ENCODE results near the gene SFXN2. TPM values are rescaled to one million over a fixed set of nuclear protein-coding genes. Genes with fewer than 3 reads are reported as not detected.

Gene SFXN2
- polyA plus RNA-seq, 2 of the 4 experiments (the other 2 are of a cell fraction): 5.6 to 7.4 TPM

DNA sequence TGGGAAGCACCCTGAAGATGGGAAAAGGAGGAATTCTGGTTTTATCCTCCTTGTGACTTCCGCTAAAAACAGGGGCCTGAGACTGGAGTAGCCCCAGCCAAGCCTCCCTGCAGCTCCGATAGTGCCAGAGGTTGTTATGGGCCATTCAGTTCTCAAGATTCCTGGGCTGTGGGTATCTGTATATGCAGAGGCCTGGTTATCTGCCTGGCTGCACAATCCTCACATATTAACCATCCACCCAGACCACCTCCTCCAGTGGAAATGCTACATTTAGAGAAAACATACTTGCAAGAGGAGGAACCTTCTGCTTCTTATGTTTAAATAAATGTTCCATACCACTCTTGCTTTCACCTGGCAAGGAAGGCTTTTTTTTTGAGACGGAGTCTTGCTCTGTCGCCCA, 34.8 kb upstream of the SFXN2 start:
- FAIRE-seq (no peak), DNase-seq (ENCODE audit: low read depth in 1 of 2, low spot score in 1 of 2) (no peak), ATAC-seq (no peak; a peak in 1 of 6 replicates)
- Histone ChIP-seq H3K4me1 (0 out of 3 replicates have a peak, but pooled peaks cover 4% of the 10 kb centered on the region), H3K4me2 (no peak overlapping the region), H3K27ac (no peak overlapping the region), H3K9me3 (no peaks in the 10 kb centered on the region), H3K4me3 (no peak overlapping the region)
- ChIA-PET CTCF (interaction anchor here (0.8 to 7.3 kb wide), 13 partner anchors 8 to 222 kb away, joined by 3 to 71 read pairs (median 5); partner anchors contain the start of gene ARL3), POLR2A (interaction anchor here (1.3 kb wide), 1 partner anchor 35 kb away, joined by 5 read pairs; the partner anchor contains the start of genes ARL3 and SFXN2)
- TF ChIP-seq NR3C1 (IDR thresholded peaks at IDR 0.05) (no peak), HDAC2 (IDR thresholded peaks at IDR 0.05) (no peak)
- WGBS (ENCODE audit: missing lambda C conversion rate): 99% methylated on average over 4 of the region's 4 CpGs

DNA sequence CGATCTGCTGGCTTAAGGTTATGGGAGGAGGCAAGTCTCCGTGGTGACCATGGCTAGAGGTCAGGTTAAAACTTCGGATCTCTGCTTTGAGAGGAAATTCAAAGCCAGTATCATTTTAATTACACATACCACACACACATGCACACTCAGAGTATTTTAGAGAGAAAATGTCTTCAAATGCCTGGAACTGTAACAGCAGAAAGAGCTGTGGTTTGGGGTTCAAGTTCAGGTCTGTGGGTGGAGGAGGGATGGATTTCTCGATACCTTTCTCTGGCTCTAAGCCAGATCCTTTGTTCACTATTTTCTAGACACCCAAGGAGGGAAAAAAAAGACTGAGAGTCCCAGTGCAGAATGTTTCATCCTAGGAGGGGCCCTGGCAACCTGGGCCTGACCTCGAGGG, 32.7 kb upstream of the SFXN2 start:
- ChIA-PET POLR2A (no interaction called here), CTCF (interaction anchor here (0.7 to 7.3 kb wide), 2 partner anchors 14 to 759 kb away, joined by 3 to 71 read pairs; no protein-coding TSS in a partner anchor)
- Histone ChIP-seq H3K9me3 (no peaks in the 10 kb centered on the region), H3K4me2 (no peak overlapping the region), H3K4me3 (no peak overlapping the region), H3K4me1 (0 out of 3 replicates have a peak, but pooled peaks cover 4% of the 10 kb centered on the region), H3K27ac (no peak overlapping the region)
- ATAC-seq (no peak), DNase-seq (ENCODE audit: low read depth in 1 of 2, low spot score in 1 of 2) (no peak), FAIRE-seq (no peak)
- WGBS (ENCODE audit: missing lambda C conversion rate): 84% methylated on average over 5 of the region's 5 CpGs
- no peak for TF ChIP-seq ZNF302 (CRISPR knock-in tag; IDR thresholded peaks at IDR 0.05)
- no peak for TF ChIP-seq RARB (CRISPR knock-in tag; IDR thresholded peaks at IDR 0.05)
- no peak for TF ChIP-seq RNF2 (IDR thresholded peaks at IDR 0.05; ENCODE audit: borderline replicate concordance, low read depth)
- no peak for TF ChIP-seq RCOR1 (IDR thresholded peaks at IDR 0.05; ENCODE audit: low read depth, low read length)
- no peak for TF ChIP-seq ZFP36 (IDR thresholded peaks at IDR 0.05; ENCODE audit: borderline replicate concordance, partially characterized antibody)
- TF ChIP-seq, protein P1, sequence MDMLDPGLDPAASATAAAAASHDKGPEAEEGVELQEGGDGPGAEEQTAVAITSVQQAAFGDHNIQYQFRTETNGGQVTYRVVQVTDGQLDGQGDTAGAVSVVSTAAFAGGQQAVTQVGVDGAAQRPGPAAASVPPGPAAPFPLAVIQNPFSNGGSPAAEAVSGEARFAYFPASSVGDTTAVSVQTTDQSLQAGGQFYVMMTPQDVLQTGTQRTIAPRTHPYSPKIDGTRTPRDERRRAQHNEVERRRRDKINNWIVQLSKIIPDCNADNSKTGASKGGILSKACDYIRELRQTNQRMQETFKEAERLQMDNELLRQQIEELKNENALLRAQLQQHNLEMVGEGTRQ (IDR thresholded peaks at IDR 0.05): no peak
- no peak for TF ChIP-seq BHLHE40 (IDR thresholded peaks at IDR 0.05; ENCODE audit: low read depth, low read length)
- no peak for TF ChIP-seq JUNB (IDR thresholded peaks at IDR 0.05)
- TF ChIP-seq SMC3 (IDR thresholded peaks at IDR 0.05): no peak
- TF ChIP-seq EP300 (IDR thresholded peaks at IDR 0.05): no peak
- TF ChIP-seq NR3C1 (IDR thresholded peaks at IDR 0.05): no peak
- TF ChIP-seq SREBF2 (IDR thresholded peaks at IDR 0.05): no peak
- TF ChIP-seq EHMT2 (IDR thresholded peaks at IDR 0.05; ENCODE audit: low read depth): no peak
- no peak for TF ChIP-seq POLR2AphosphoS2 (conservative IDR thresholded peaks at IDR 0.05; ENCODE audit: low read length)
- TF ChIP-seq HOXB5 (CRISPR knock-in tag; IDR thresholded peaks at IDR 0.05): no peak
- no peak for TF ChIP-seq CHD4 (IDR thresholded peaks at IDR 0.05; ENCODE audit: borderline replicate concordance)

DNA sequence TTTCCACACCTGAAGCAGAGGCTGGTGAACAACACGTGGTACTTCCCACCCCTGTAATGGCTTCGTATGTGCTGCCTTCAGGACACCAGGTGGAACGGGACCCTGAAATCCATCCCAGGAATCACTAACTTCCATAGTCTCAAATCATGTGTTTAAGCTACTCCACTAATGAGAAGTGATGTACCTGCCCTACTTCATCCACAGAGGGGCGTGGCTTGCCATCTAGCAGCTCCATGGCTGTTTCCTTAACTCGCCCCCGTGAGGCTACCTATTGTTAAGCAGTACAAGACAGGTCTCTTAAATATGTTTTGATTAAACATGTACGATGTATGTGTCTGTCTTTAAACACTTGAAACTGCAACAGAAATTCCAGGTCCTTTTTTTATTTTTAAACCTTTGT, 32.0 kb upstream of the SFXN2 start:
- Histone ChIP-seq H3K4me1 (0 out of 3 replicates have a peak, but pooled peaks cover 4% of the 10 kb centered on the region), H3K4me3 (no peak overlapping the region), H3K27ac (no peak overlapping the region), H3K4me2 (no peak overlapping the region), H3K9me3 (no peaks in the 10 kb centered on the region)
- ChIA-PET CTCF (interaction anchor here (1.2 to 1.4 kb wide), 2 partner anchors 18 to 21 kb away, joined by 4 read pairs; no protein-coding TSS in a partner anchor), POLR2A (no interaction called here)
- WGBS (ENCODE audit: missing lambda C conversion rate): 91% methylated on average over 7 of the region's 7 CpGs
- TF ChIP-seq HOXA7 (CRISPR knock-in tag; IDR thresholded peaks at IDR 0.05) (no peak), CHD2 (IDR thresholded peaks at IDR 0.05; ENCODE audit: low read length, partially characterized antibody) (no peak), ZFP36 (IDR thresholded peaks at IDR 0.05; ENCODE audit: borderline replicate concordance, partially characterized antibody) (no peak), CEBPB (IDR thresholded peaks at IDR 0.05) (no peak), FOSL2 (IDR thresholded peaks at IDR 0.05) (no peak), FOSL2 (CRISPR knock-in tag; IDR thresholded peaks at IDR 0.05) (no peak), TP53 (CRISPR knock-in tag; IDR thresholded peaks at IDR 0.05) (no peak), RNF2 (IDR thresholded peaks at IDR 0.05; ENCODE audit: borderline replicate concordance, low read depth) (no peak), KDM5A (IDR thresholded peaks at IDR 0.05) (no peak), BCL3 (IDR thresholded peaks at IDR 0.05) (no peak), NFE2L2 (conservative IDR thresholded peaks at IDR 0.05; ENCODE audit: low read length) (no peak)
- no peak for ATAC-seq
- DNase-seq (ENCODE audit: low read depth in 1 of 2, low spot score in 1 of 2): no peak
- no peak for FAIRE-seq
